ENCODE results near the gene CT45A6.
"Not testable (repeated sequence)": the region's sequence is repeated elsewhere in the genome, so short reads cannot be mapped to it uniquely, and the experiment has no call there.

The CT45A6 gene, protein sequence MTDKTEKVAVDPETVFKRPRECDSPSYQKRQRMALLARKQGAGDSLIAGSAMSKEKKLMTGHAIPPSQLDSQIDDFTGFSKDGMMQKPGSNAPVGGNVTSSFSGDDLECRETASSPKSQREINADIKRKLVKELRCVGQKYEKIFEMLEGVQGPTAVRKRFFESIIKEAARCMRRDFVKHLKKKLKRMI

DNA sequence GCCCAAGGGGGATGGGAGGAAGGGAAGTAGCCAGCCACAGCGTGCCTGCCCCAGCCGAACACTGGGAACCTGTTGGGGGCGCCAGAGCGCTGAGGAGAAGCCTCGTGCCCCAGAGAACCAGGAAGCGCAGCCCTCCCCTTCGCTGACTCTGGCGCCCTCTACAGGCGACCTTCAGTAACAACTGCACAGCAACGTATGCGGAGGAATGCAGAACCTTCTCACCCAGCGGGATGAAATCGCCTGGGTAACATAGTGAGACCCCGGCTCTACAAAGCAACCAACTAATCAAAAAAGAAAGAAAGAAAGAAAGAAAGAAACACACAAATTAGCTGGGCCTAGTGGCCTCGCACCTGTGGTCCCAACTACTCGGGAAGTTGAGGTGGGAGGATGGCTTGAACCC, at the start of gene CT45A6:
CT45A6 (minus strand) TSS at position 101 of the 400 bp plus-strand sequence. CDS start 3,794 bp downstream, outside the sequence.
- in situ Hi-C loops (cut with MboI; ENCODE audit: low pct_unique_long_range_greater_than_20kb, low sequenced_read_pairs); DNase-seq: not testable (repeated sequence)

DNA sequence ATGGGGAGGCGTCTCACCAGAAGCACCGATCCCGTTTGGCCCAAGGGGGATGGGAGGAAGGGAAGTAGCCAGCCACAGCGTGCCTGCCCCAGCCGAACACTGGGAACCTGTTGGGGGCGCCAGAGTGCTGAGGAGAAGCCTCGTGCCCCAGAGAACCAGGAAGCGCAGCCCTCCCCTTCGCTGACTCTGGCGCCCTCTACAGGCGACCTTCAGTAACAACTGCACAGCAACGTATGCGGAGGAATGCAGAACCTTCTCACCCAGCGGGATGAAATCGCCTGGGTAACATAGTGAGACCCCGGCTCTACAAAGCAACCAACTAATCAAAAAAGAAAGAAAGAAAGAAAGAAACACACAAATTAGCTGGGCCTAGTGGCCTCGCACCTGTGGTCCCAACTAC, 34.6 kb upstream of the CT45A6 start, which contains the start of gene CT45A7:
CT45A7 (minus strand) TSS at position 101 of the 400 bp plus-strand sequence. CDS start 3,747 bp downstream, outside the sequence.
- in situ Hi-C loops (cut with MboI; ENCODE audit: low pct_unique_long_range_greater_than_20kb, low sequenced_read_pairs); DNase-seq: not testable (repeated sequence)

DNA sequence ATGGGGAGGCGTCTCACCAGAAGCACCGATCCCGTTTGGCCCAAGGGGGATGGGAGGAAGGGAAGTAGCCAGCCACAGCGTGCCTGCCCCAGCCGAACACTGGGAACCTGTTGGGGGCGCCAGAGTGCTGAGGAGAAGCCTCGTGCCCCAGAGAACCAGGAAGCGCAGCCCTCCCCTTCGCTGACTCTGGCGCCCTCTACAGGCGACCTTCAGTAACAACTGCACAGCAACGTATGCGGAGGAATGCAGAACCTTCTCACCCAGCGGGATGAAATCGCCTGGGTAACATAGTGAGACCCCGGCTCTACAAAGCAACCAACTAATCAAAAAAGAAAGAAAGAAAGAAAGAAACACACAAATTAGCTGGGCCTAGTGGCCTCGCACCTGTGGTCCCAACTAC, 17.3 kb upstream of the CT45A6 start, which contains the start of gene CT45A2:
CT45A2 (minus strand) TSS at position 101 of the 400 bp plus-strand sequence. CDS start 3,747 bp downstream, outside the sequence.
- not testable (repeated sequence) for DNase-seq

DNA sequence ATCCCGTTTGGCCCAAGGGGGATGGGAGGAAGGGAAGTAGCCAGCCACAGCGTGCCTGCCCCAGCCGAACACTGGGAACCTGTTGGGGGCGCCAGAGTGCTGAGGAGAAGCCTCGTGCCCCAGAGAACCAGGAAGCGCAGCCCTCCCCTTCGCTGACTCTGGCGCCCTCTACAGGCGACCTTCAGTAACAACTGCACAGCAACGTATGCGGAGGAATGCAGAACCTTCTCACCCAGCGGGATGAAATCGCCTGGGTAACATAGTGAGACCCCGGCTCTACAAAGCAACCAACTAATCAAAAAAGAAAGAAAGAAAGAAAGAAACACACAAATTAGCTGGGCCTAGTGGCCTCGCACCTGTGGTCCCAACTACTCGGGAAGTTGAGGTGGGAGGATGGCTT, 17.2 kb downstream of the CT45A6 start, which contains the start of gene CT45A5:
CT45A5 (minus strand) TSS at position 101 of the 400 bp plus-strand sequence. CDS start 3,774 bp downstream, outside the sequence.
- DNase-seq; in situ Hi-C loops (cut with MboI; ENCODE audit: low pct_unique_long_range_greater_than_20kb, low sequenced_read_pairs): not testable (repeated sequence)

More for the DNA sequence above, 17.3 kb upstream of the CT45A6 start, which contains the start of gene CT45A2:
- in situ Hi-C loops (cut with MboI; ENCODE audit: low pct_unique_long_range_greater_than_20kb, low sequenced_read_pairs): not testable (repeated sequence)

DNA sequence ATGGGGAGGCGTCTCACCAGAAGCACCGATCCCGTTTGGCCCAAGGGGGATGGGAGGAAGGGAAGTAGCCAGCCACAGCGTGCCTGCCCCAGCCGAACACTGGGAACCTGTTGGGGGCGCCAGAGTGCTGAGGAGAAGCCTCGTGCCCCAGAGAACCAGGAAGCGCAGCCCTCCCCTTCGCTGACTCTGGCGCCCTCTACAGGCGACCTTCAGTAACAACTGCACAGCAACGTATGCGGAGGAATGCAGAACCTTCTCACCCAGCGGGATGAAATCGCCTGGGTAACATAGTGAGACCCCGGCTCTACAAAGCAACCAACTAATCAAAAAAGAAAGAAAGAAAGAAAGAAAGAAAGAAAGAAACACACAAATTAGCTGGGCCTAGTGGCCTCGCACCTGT, 34.5 kb downstream of the CT45A6 start, which contains the start of gene CT45A3:
CT45A3 (minus strand) TSS at position 101 of the 400 bp plus-strand sequence. CDS start 3,747 bp downstream, outside the sequence.
- in situ Hi-C loops (cut with MboI; ENCODE audit: low pct_unique_long_range_greater_than_20kb, low sequenced_read_pairs): not testable (repeated sequence)

DNA sequence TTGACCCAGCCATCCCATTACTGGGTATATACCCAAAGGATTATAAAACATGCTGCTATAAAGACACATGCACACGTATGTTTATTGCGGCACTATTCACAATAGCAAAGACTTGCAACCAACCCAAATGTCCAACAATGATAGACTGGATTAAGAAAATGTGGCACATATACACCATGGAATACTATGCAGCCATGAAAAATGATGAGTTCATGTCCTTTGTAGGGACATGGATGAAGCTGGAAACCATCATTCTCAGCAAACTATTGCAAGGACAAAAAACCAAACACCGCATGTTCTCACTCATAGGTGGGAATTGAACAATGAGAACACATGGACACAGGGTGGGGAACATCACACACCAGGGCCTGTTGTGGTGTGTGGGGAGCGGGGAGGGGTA, 57.8 kb downstream of the CT45A6 start:
- in situ Hi-C loops (cut with MboI; ENCODE audit: low pct_unique_long_range_greater_than_20kb, low sequenced_read_pairs); DNase-seq: not testable (repeated sequence)

More for the DNA sequence above, 34.5 kb downstream of the CT45A6 start, which contains the start of gene CT45A3:
- not testable (repeated sequence) for DNase-seq
